GM04504 (cell line): Measurements from ENCODE around the gene PPAN.

Experiments
- DNase-seq: peaks from one replicate; pipeline ENCODE4 v3.0.0-alpha.2; 2012; ENCODE audit warnings: low read depth

The PPAN gene

GRCh38 chr19:10142701-10143375 is 36.7 kb downstream of the PPAN start:
- no peak for DNase-seq

GRCh38 chr19:10143681-10144080 is 37.5 kb downstream of the PPAN start:
- DNase-seq, result no peak

GRCh38 chr19:10144361-10144760 is 38.2 kb downstream of the PPAN start:
- no peak for DNase-seq

DNA sequence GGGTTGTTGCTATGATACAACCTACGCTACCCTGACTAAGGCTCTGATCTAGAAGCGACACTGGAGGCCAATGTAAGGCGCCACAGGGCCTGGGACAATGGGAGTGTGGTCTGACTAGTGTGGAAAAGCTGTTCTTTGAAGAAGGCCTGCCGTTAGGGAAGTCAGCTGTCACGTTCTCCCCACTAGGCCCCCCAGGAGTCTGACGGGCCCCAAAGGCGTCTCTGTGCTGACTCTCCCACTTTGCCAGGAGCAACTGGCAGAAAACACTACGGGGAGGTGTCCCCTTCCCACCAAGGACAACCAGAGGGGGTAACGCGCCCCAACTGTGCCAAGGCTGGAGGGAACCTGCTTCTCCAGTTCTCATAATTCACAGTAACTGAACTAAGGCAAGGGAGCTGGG is 38.9 kb downstream of the PPAN start:
- DNase-seq, result no peak

GRCh38 chr19:10146142-10146541 is 40.0 kb downstream of the PPAN start:
- no peak for DNase-seq

GRCh38 chr19:10149427-10149826 is 43.3 kb downstream of the PPAN start:
- no peak for DNase-seq

DNA sequence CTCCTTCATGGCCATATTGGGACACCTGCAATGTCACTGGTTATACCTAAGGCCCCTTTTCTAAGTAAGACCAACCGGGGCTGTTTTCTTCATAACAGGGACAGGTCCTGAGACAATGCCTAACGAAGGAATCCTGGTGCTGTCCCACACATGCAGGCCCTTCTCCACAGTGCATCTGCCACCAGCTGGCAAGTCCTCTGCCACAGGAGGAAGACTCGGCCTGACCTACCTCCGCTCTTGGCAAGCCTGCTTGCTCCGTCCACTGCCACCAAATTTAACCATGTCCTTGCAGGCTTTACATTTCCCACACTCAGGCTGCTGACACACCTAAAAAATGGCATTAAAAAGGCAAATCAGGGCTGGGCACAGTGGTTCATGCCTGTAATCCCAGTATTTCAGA is 45.4 kb downstream of the PPAN start:
- DNase-seq, result no peak

- no peak for DNase-seq
Observed at GRCh38 chr19:10152100-10152499, 45.9 kb downstream of the PPAN start.

- DNase-seq, result no peak
Observed at GRCh38 chr19:10155839-10156238, 49.7 kb downstream of the PPAN start.

- DNase-seq, result no peak
Observed at GRCh38 chr19:10158071-10158470, 51.9 kb downstream of the PPAN start.

GRCh38 chr19:10158485-10158884 is 52.3 kb downstream of the PPAN start:
- DNase-seq, result no peak

GRCh38 chr19:10159610-10160009 is 53.4 kb downstream of the PPAN start:
- DNase-seq, result no peak
